Spleen (tissue), 7 donors: ENCODE measurements around the gene HMGXB3.

ENCODE experiments used
- CTCF ChIP-seq, 11 experiments: fragments of 200-600 bp in 7 of 11; fragments of 450-650 bp in 4 of 11; sonication (generic) in 4 of 11; IDR thresholded peaks in 8 of 11; conservative IDR thresholded peaks in 3 of 11; 1 replicate in 7 of 11; 2 replicates in 4 of 11; pipeline versions ENCODE4 v1.4.0 to v1.8.0; 2016 to 2021; ENCODE audit warnings: antibody characterized with exemption in 11 of 11, inconsistent platforms in 4 of 11, mild to moderate bottlenecking in 1 of 11
- POLR2A ChIP-seq, 3 donors: fragments of 450-650 bp; IDR thresholded peaks; one replicate each; pipeline ENCODE4 v1.5.1; 2017; ENCODE audit warnings: antibody characterized with exemption in 3 of 3, mild to moderate bottlenecking in 1 of 3
- donor health status: DM: no; HTN: no; CAD: no; lungs with moderate emphysema.
- donor health status: DM: no; HTN: no; CAD: no.
- donor health status: DM: no; HTN: no; CAD: no.

- TF ChIP-seq CTCF (IDR thresholded peaks at IDR 0.05 in 8 of 11, conservative IDR thresholded peaks at IDR 0.05 in 3 of 11) (no peak), POLR2A (IDR thresholded peaks at IDR 0.05) (no peak)
These were observed 57.5 kb downstream of the HMGXB3 start for GRCh38 chr5:150057996-150058395.
